Breast epithelium (tissue), 3 donors: ENCODE measurements around the gene HNRNPAB.

ENCODE experiments used
- CTCF ChIP-seq, 3 donors: fragments of 450-650 bp; IDR thresholded peaks; one replicate each; pipeline ENCODE4 v1.5.1; 2016 to 2017; ENCODE audit warnings: antibody characterized with exemption in 3 of 3, mild to moderate bottlenecking in 3 of 3, moderate library complexity in 3 of 3
- POLR2A ChIP-seq: fragments of 450-650 bp; IDR thresholded peaks from one replicate; pipeline ENCODE4 v1.6.1; 2016; ENCODE audit warnings: antibody characterized with exemption, mild to moderate bottlenecking, moderate library complexity

GRCh38 chr5:178256746-178257145, 52.4 kb downstream of the HNRNPAB start:
- TF ChIP-seq CTCF (IDR thresholded peaks at IDR 0.05) (no peak), POLR2A (no peak)
